T-helper 9 cell (primary cell): ENCODE results near the gene CST9.
"Not testable (repeated sequence)": the region's sequence is repeated elsewhere in the genome, so short reads cannot be mapped to it uniquely, and the experiment has no call there.

ENCODE experiments used
- DNase-seq: peaks from one replicate; pipeline ENCODE4 v3.0.0-alpha.2; 2020

CST9 gene

DNA sequence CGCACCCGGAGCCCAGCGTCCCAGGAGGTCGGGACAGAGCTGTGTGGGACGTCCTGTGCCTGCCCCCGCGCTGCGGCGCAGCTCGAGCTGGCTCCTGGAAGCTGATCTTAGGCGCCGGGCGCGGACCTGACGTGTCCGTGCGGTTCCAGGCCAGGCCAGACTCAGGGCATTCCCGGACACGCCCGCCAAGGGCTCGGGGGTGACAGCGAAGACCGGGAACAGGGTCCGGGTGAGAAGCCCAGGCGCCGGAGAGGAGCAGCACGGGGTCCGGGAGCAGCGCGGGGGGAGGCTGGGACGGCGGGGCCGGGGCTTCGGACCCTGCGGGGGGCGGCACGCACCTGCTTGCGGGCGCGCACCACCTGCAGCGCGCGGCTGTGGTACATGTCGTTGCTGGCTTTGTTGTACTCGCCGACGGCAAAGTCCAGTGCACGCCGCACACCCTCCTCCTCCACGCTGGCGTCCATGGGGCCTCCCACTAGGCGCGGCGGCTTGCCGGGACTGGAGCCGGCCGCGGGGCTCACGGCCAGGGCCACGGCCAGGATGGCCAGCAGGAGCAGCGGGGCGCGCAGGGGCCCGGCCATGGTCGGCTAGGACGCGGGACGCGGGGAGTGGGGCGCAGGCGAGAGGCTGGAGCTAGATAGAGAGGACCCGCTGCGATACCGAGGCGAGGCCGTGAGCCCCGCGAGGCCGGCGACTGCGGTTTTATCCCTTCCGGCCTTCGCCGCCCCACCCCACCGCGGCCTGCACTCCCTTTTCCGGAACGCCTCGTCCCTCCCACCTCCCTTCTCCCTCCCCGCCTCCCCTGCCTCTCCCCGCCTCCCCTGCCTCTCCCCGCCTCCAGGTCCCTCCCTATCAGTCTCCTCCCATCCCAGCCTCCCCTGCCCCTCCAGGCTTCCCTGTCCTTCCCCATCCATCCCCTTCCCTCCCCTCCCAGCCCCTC lies 31.8 kb upstream of the CST9 start, which contains the start of gene CST3:
Gene CST3, minus strand, starts transcription at position 674 of the 940 bp plus-strand sequence. Its CDS starts 93 bp downstream, at position 581.
- no peak for DNase-seq

DNA sequence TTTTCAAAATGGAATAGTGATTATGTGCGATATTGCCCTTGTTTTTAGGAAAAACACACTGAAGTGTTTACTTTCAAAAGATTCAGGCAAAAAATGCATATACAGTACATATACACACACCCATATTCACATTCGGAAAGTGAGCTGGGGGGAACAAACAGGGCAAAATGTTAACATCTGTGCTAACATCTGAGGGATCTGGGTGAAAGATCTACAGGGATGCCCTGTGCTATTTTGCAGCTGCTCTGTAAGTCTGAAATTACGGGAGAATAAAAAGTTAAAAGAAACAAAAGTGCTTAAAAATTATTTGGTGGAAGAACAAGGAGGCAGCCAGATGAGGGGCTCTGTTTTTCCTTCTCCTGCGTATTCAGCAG lies 31.2 kb upstream of the CST9 start:
- DNase-seq: no peak

DNA sequence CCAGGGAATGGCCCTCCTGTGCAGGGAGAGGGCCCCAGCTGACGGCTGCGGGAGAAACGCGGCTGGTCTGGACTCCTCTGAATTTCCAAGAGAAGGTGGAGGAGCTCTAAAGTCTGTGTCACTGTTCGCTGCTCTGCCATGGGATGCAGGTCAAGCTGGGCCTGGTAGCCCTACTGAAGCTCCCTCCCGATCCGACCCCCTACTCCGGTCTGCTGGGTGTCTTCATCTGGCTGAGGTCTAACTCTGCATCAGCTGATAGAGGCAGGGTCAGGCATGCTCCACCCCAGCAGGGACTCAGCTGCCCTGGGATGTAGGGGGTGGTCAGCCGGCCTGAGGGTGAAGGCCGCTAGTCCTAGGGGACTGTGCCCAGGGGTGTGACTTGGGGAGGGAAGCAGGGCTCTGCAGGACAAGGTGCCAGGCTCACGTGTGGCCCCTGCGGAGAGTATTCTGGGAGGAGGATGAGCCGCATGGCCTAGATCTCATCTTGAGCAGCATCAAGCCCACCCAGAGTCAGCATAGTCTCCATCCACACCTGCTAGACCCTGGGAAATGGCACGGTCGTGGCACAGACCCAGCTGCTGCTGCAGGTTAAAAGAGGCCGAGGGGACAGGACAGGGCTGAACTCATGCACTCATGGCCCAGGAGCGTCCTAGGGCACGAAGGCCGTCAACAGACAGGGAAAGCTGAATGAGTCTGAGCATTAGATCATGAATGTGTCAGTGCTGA lies 30.6 kb upstream of the CST9 start:
- DNase-seq: no peak

DNA sequence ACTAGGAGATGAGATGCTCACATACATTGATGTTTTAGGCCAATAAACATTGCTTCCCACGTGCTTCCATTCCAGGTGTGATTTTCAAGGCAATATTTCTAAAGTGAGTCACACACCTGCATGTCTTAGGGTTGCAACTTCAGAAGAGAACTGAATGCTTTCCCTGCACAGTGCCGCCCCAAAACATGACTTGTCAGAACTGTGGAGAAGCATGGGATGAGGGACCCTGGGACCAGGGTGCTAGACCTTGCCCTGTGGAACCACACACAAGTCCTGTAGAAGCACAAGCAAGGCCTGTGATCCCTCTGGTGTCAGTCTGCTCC lies 30.0 kb upstream of the CST9 start:
- not testable (repeated sequence) for DNase-seq

DNA sequence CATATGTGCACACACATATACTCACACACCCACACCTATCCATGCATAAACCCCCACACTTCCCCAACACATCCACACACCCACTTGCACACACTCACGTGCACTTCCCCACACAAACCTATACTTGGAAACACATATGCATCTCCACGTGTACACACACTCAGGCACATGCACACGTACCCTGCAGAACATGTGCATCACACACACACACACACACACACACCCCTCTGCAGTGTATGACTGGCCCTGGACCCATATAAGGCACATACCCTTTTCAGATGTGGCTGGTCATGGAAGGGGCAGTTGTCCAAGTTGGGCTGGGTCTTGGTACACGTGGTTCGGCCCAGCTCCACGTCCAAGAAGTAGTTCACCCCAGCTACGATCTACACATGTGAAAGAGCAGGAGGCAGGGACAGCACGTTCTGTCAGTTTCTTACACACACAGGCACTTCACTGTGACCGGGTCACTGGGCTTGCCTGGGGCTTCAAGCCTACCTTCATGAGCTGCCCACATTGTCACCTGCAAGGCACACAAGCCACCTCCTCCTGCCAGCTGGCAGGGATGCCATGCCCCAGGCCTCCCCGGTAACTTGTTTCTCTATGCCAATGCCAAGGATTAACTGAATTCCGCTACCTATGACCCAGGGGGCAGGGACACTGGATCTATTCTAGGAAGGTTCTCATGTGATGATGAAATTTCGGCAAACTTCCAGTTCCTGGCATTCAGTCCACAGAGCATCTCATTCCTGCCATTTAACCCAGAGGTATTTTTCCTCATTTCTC lies 29.5 kb upstream of the CST9 start:
- no peak for DNase-seq

DNA sequence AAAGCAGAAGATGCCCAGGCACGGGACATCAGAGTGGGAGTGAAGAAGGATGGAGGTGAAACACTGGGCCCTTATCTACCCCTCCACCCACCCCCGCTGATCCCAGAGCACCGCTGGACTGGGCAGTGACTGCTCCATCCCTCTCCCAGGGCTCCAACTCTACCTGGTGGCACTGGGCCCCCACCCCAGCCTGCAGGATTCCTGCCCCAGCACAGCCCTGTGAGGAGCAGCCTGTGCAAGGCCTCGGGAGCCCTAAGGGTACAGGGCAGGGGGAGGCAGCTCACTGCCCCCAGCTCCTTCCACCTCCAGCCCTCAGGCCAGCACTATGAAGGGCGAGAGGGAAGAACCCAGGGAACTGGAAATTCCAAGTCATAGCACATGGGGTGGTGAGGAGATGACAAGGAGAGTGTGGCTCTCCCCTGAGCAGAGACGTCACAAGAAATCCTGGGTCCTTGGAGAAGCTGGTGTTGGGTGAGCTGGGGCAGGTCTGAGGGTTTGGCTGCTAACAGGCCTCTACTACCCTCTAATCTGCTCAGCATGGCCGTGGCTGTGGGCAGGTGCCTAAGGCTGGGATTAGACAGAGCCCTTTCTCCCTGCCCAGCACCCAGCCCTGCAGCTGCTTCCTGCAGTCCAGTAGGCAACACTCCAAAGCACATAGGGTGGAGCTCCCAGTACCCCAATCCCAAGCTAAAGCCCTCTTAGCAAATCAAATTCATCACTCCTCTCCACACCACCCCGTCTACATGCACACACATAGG lies 28.5 kb upstream of the CST9 start:
- no peak for DNase-seq

DNA sequence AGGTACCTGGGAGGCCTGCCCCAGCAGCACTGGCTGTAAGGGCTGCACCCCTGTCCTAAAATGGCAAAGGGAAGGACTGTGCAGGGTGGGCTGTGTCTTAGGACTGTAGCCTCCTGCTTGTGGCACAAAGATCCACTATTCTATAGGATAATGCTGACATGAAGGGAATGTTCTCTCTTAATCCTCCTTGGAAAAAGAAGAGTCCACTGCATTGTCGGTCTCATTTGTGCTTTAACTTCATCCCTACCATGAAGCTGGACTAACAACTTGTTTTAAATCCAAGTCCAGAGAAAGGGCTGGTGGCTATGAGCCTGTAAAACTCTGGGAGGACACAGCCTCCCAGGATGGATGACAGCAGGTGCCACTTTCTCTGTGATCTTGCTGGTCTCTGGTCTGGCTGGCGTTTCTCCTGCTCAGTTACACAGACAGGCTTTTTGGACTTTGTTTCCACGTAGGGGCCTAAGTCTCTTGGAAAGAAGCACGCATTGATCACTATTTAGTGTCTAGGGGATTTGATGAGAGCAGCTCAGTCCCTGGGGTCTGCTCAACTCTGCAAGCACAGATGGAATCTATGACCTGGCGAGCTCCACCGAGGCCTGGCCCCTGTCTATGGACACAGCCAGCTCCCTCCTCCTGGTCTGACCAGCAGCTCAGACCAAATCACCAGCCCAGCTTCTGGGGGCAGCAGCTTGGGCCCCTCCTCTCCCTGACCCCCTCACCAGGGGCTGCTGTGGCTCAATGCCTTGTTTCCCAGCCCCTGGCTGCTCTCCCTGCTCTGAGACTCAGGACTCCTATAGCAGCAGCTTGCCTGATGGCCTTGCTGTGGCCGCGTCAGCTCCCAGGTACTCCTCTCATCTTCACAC lies 27.2 kb upstream of the CST9 start:
- no peak for DNase-seq

DNA sequence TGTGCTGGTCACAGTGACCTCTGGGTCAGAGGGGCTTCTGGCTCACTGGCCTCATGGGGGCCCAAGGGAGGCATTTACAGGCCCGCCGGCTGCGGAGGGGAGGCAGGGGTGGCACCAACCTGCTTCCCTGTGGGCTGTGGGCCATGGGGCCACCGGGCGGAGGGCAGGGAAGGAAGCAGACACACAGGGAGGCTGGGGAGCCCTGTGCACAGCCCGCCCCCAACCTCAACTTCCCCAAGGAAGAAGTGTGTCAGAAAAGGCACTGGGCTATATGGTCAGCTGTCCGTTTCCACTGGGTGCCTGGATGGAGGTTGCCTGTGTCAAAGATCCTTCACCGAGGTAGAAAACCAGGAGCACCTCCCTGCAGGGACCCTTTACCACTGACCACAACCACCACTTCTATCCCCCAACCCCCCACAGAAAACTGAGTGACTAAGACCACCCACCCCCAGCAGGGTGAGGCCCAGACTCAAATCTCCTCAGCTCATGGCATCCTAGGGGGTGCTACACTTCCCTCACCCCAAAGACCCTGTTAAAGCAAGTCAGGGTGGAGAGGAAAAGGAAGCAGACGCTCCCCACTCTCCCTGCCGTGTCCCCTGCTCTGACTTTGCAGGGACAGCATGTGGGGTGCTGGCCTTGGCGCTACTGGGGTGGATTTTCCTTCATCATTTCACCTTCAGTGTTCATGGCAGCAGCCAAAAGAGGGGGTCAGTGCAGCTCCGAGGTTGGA lies 26.4 kb upstream of the CST9 start:
- DNase-seq: no peak

DNA sequence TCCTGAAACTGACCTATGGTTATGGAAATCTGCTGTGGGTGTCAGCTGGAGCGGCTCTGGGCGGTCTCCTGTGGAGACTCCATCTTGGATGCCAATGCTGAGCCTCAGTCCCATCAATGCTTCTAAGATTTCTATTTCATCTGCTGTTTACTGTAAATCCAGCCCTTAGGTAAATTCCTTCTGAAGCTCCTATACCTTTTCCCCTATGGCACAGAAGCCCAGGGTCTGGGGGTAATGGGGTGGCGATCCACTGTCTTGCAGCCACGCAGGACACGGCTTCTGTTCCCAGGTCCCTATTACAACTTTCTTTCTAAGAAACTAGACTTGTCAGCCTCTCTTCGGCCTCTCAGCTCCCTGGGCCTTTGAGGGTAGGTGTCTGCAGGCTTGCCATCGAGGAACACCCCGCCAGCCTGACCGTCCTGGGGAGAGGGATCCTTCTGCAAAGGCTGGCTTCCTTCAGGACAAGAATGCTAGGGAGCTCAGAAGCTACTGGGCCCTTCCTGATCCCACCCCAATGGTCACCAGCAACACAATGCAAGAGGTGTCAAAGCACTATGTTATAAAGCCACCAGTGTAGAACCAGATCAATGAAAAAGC lies 25.6 kb upstream of the CST9 start:
- no peak for DNase-seq

DNA sequence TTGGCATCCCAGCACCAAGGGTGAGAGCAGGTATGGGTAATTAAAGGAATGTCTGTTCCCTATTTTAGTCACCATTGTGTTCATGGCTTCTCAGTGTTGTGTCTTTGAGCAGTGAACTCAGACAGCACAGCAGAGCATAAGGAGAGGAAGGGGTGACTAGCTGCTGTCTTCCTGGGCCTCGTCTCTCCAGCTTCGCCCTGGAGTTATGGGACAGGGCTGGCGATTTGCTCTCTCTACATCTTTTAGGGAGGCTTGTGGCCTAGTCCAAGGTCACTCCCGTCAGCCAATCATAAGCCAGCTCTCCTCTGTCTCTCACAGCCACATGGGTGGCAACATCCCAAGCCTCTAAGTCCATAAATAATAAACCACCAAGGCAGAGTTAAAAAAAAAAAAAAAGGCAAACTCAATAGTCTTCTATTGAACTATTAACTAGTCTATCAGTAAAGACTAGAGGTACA lies 24.7 kb upstream of the CST9 start:
- no peak for DNase-seq

DNA sequence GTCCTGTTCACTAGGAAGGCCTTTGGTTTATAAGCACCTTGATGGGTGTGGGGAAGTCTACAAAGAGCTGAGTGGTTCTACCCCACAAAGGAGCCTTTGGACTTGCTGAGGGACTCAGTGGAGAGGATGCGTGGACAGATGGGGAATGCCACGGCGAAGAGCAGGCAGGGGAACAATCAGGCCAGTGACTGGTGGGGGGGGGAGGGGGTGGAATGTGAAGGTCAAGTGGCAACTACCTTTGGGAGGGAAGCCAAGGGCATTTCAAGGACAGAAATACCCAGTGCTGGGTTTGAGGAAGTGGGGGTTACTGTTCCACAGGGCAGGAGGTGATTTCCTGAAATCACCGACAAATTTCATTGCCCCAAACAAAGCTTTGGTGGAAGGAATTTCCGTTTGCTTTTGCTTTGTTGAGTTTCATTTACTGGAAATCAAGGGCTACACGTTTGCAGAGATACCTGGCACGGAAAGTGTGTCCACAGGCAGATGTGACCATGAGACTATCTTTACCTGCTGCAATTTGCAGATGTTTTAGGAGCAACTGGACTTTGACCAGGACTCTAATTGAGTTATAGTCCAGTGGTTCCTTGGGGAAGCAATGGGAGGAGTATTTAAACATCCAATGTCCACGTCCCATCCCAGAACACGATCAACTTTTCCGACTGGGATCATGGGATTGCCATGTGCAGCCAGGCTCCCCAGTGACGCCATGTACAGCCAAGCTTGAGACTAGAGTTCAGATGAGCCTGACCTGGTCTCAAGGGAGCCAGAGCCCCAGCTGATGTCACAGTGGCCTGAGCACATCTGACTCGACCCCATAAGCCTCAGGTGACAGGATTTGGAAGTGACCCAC lies 24.1 kb upstream of the CST9 start:
- no peak for DNase-seq

DNA sequence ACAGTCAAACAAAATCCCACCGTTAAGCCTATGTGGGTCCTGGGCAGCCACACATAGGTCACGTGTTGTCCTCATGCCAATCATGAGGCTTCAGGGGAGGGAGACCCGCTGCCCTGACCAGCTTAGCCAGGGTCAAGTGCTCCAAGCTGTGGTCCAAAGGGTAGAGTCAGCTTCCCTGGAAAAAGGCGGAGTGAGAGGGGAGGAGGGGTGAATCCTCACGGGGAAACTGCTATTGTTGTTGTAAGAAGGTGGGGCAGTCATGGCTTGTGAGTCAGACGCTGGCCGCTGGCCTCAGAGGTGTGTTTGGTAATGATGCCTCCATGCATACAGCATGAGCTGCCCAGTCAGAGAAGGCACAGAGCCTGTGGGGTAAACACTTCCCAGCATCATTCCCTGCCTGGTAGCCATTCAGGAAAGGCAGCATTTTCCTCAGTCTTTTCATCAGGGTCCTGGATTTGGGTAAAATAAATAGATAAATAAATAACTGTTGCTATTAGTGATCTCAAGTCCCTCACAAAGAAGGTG lies 23.4 kb upstream of the CST9 start:
- no peak for DNase-seq

DNA sequence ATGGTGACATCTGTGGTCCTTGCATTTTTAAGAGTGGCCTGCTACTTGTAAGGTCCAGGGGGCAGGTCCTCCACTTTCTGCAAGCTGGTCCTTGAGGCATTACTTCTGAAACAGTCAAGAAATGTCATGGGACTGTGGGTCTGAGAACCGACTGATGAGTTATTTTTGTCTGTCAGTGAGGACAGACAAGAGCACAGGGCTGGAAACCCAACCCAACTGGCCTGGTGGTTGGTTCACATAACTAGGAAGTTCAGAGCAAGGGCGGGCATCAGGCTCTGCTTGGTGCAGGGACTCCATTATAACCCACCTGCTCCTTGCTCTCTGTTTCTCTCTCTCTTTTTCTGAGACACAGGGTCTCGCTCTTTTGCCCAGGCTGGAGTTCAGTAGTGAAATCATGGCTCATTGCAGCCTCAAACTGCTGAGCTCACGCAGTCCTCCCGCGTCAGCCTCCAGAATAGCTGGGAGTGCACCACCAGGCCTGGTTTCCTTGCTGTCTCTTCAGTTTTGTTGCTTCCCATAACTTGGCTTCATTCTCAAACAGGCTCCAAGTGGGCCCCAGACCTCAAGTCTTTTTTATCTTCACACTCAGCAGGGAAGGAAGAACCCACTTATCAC lies 22.8 kb upstream of the CST9 start:
- DNase-seq: no peak

DNA sequence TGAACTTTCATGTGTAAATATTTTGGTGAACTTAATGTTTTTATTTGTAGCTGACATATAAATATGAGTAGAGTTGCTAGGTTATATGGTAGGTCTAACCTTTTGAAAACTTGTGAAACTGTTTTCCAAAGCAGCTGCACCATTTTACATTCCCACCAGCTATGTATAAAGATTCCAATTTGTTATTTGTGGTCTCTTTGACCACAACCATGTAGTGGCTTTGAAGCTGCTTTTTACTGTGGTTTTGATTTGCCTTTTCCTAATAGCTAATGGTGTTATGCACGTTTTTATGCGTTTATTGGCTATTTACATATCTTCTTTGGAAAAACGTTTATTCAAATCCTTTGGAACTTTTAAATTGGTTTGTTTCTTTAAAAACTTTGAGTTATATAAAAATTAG lies 21.8 kb upstream of the CST9 start:
- no peak for DNase-seq

DNA sequence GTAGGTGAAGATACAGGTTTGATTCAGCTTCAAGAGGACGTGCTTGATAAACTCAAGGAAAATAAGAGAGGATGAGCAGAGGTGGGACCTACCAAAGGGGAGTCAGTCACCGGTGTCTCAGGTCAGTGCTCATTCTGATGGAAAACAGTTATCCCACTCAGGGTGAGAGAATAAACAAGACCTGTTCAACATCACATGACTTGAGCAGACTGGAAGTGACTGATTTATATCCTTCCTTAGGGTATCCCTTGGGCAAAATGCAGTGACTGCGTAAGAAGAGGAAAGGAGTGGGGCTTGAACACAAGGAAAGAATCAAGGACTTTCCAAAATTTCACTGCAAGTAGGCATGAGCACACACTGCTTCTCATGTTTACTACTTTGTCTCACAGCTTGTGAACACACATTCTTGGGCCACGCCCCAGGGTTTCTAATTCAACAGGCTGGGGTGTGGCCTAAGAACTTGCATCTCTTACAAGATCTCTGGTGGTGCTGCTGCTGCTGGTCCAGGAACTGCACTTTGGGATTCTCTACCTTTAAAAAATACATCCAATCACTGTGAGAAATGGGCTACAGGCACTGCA lies 20.4 kb upstream of the CST9 start:
- DNase-seq: no peak

DNA sequence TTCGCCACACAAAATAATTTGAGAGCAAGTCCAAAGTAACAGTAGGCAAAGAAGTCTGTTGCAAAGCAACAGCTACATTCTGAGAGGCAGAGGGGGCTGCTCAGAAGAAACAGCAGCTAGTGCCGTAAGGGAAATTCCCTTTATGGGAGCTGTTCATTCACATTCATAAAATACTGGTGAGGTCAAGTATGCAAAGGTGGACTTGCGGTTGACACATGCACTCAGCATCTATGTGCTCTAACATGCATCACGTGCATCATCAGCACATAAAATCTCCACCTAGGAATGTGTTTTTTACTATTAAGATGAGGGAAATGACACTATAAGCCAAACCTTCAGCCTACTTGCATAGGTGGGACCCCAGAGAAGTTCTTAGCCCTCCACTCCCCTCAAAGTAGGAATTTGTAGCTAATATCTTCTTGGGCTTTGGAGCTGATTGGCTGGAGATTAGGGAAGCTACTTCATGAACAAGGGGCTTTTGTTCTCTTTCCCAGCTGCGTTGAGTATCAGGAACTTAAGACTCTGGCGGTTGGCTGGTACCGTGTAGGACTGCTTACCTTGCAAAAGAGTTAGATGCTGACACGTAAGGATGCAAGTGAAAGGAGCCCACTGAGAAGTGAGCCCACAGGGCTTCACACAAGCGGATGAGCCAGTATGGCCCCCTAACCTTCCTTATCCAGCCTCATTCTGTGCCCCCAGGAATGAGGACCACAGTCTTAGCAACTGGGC lies 19.7 kb upstream of the CST9 start:
- DNase-seq: no peak

DNA sequence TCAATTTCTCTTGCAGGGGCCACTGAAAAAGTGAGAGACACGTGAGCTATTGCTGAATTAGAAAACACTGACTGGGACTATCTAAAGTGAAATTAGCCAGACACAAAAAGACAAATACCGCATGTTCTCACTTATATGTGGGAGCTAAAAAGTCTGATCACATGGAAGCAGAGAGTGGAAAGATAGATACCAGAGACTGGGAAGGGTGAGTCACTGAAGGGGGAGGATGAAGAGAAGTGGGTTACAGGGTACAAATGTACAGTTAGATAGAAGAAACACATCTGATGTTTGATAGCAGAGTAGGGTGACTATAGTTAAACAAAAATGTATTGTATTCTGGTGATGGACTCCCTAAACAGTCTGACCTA lies 18.6 kb upstream of the CST9 start:
- no peak for DNase-seq
